Sigmoid colon (tissue), 7 donors: ENCODE data around the gene ITPR1. TPM values are rescaled to one million over a fixed set of nuclear protein-coding genes. Genes with fewer than 3 reads are reported as not detected.
A peak's percentile ranks its signal among the peaks of the same experiment; 100 is the strongest.

Source experiments
- DNase-seq: peaks from one replicate; pipeline ENCODE4 v3.0.0-alpha.2; 2019
- H3K27ac ChIP-seq, 4 donors: fragments of 200-600 bp; sonication (generic); one replicate each; pipeline ENCODE4 v1.5.1; 2016 to 2019; ENCODE audit warnings: mild to moderate bottlenecking in 1 of 4
- H3K27me3 ChIP-seq, 3 donors: fragments of 200-600 bp; sonication (generic); one replicate each; pipeline ENCODE4 v1.5.1; 2019; ENCODE audit warnings: mild to moderate bottlenecking in 1 of 3
- H3K36me3 ChIP-seq, 4 donors: fragments of 200-600 bp; sonication (generic); one replicate each; pipeline ENCODE4 v1.5.1; 2016 to 2019
- H3K4me1 ChIP-seq, 4 donors: fragments of 200-600 bp; sonication (generic); one replicate each; pipeline ENCODE4 v1.5.1; 2017 to 2019
- H3K4me3 ChIP-seq, 4 donors: fragments of 200-600 bp; sonication (generic); one replicate each; pipeline ENCODE4 v1.5.1; 2017 to 2019; ENCODE audit warnings: mild to moderate bottlenecking in 2 of 4, moderate library complexity in 1 of 4
- H3K9me3 ChIP-seq, 4 donors: fragments of 200-600 bp in 3 of 4; sonication (generic) in 3 of 4; one replicate each; pipeline versions ENCODE4 v1.5.1 to v1.6.1; 2013 to 2019
- EP300 ChIP-seq, 4 donors: sonication (generic); formaldehyde crosslinking; IDR thresholded peaks; one replicate each; pipeline ENCODE4 v1.6.1; 2017; ENCODE audit warnings: antibody characterized with exemption in 4 of 4
- POLR2A ChIP-seq, 2 donors: fragments of 450-650 bp; IDR thresholded peaks; one replicate each; pipeline ENCODE4 v1.6.1; 2016; ENCODE audit warnings: antibody characterized with exemption in 2 of 2, mild to moderate bottlenecking in 2 of 2, moderate library complexity in 2 of 2
- POLR2AphosphoS5 ChIP-seq, 4 donors: sonication (generic); formaldehyde crosslinking; IDR thresholded peaks; one replicate each; pipeline ENCODE4 v1.6.1; 2017; ENCODE audit warnings: antibody characterized with exemption in 4 of 4
- WGBS, 2 donors: extraction: QIAGEN DNeasy Blood & Tissue Kit; methylation state at CpG; one replicate each; pipeline ENCODE4 v1.1.7; 2013; 5-methylcytosine and 5-hydroxymethylcytosine counted together
- intact Hi-C: fragments of 100-400 bp; cut with DNase I; formaldehyde crosslinking; loops from one replicate; pipeline ENCODE4 v1.15.1; 2023
- polyA plus RNA-seq, 3 donors: library from polyadenylated mRNA; stranded (reverse); fragments of 200-250 nt; gene quantifications; one replicate each; pipeline ENCODE4 v1.2.3, GENCODE V29; 2013
- total RNA-seq, 4 donors: library from RNA; depleted of rRNA; stranded (reverse); fragments of >200 nt; gene quantifications; one replicate each; pipeline ENCODE4 v1.1.0, GENCODE V29; 2016
- TF ChIP-seq, protein P1 (sequence below), 4 experiments: fragments of 450-650 bp in 3 of 4; fragments of 200-600 bp in 1 of 4; IDR thresholded peaks; one replicate each; pipeline ENCODE4 v1.5.1; 2016 to 2019; ENCODE audit warnings: antibody characterized with exemption in 4 of 4, mild to moderate bottlenecking in 3 of 4, moderate library complexity in 2 of 4
- donor health status: healthy with polysubstance abuse.
- donor health status: Bipolar disorder and iron deficiency.
- donor health status: healthy.

Gene ITPR1
- total and polyA plus RNA-seq, 7 donors: 1.4 to 206 (median 111) TPM

- H3K4me1 ChIP-seq: peaks cover 0 to 32% (median 20%) of the 10 kb centered on the region in 4 donors
- no peak for TF ChIP-seq POLR2A (IDR thresholded peaks at IDR 0.05)
- TF ChIP-seq EP300 (IDR thresholded peaks at IDR 0.05): no peak
- TF ChIP-seq, protein P1, sequence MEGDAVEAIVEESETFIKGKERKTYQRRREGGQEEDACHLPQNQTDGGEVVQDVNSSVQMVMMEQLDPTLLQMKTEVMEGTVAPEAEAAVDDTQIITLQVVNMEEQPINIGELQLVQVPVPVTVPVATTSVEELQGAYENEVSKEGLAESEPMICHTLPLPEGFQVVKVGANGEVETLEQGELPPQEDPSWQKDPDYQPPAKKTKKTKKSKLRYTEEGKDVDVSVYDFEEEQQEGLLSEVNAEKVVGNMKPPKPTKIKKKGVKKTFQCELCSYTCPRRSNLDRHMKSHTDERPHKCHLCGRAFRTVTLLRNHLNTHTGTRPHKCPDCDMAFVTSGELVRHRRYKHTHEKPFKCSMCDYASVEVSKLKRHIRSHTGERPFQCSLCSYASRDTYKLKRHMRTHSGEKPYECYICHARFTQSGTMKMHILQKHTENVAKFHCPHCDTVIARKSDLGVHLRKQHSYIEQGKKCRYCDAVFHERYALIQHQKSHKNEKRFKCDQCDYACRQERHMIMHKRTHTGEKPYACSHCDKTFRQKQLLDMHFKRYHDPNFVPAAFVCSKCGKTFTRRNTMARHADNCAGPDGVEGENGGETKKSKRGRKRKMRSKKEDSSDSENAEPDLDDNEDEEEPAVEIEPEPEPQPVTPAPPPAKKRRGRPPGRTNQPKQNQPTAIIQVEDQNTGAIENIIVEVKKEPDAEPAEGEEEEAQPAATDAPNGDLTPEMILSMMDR (IDR thresholded peaks at IDR 0.05): no peak
- no peak for TF ChIP-seq POLR2AphosphoS5 (IDR thresholded peaks at IDR 0.05)
- intact Hi-C loops: loop anchor here (10.0 kb wide), 1 partner anchor 488 kb away; no protein-coding TSS in a partner anchor
- peaks cover 0 to 36% (median 0%) of the 10 kb centered on the region in 4 donors for H3K36me3 ChIP-seq
- no peak for DNase-seq
- no peaks in the 10 kb centered on the region for H3K9me3 ChIP-seq
- WGBS, 2 donors: 70 to 75% methylated on average over 5 of the region's 5 CpGs
- no peak overlapping the region for H3K27ac ChIP-seq
- no peak overlapping the region for H3K4me3 ChIP-seq
- no peaks in the 10 kb centered on the region for H3K27me3 ChIP-seq
Measured at GRCh38 chr3:4497005-4497692, 4.0 kb downstream of the ITPR1 start.

GRCh38 chr3:4497843-4498324 lies 4.7 kb downstream of the ITPR1 start:
- Histone ChIP-seq H3K4me1 (peaks cover 0 to 31% (median 19%) of the 10 kb centered on the region in 4 donors), H3K36me3 (peaks cover 0 to 39% (median 0%) of the 10 kb centered on the region in 4 donors), H3K27me3 (no peaks in the 10 kb centered on the region), H3K27ac (no peak overlapping the region), H3K4me3 (no peak overlapping the region), H3K9me3 (no peaks in the 10 kb centered on the region)
- TF ChIP-seq POLR2A (IDR thresholded peaks at IDR 0.05): no peak
- no peak for TF ChIP-seq EP300 (IDR thresholded peaks at IDR 0.05)
- no peak for TF ChIP-seq POLR2AphosphoS5 (IDR thresholded peaks at IDR 0.05)
- TF ChIP-seq, protein P1 (IDR thresholded peaks at IDR 0.05): no peak
- intact Hi-C loops: loop anchor here (10.0 kb wide), 1 partner anchor 487 kb away; no protein-coding TSS in a partner anchor
- no peak for DNase-seq
- 73 to 81% methylated on average over 1 of the region's 1 CpG for WGBS, 2 donors

GRCh38 chr3:4498446-4498845 lies 5.3 kb downstream of the ITPR1 start:
- no peak overlapping the region for H3K4me3 ChIP-seq
- H3K27me3 ChIP-seq: no peaks in the 10 kb centered on the region
- H3K9me3 ChIP-seq: no peaks in the 10 kb centered on the region
- TF ChIP-seq POLR2A (IDR thresholded peaks at IDR 0.05): no peak
- TF ChIP-seq, protein P1 (IDR thresholded peaks at IDR 0.05): no peak
- TF ChIP-seq POLR2AphosphoS5 (IDR thresholded peaks at IDR 0.05): no peak
- H3K36me3 ChIP-seq: peaks cover 0 to 39% (median 0%) of the 10 kb centered on the region in 4 donors
- WGBS, 2 donors: 82 to 90% methylated on average over 5 of the region's 5 CpGs
- DNase-seq: no peak
- no peak overlapping the region for H3K27ac ChIP-seq
- intact Hi-C loops: loop anchor here (10.0 kb wide), 1 partner anchor 486 kb away; no protein-coding TSS in a partner anchor
- peaks cover 0 to 31% (median 20%) of the 10 kb centered on the region in 4 donors for H3K4me1 ChIP-seq

GRCh38 chr3:4501437-4501836 lies 8.3 kb downstream of the ITPR1 start:
- H3K4me3 ChIP-seq: no peak overlapping the region
- DNase-seq: no peak
- peaks cover 0 to 39% (median 0%) of the 10 kb centered on the region in 4 donors for H3K36me3 ChIP-seq
- H3K9me3 ChIP-seq: no peaks in the 10 kb centered on the region
- H3K4me1 ChIP-seq: peaks cover 0 to 38% (median 31%) of the 10 kb centered on the region in 4 donors
- peak overlapping the region in 1 of 4 donors; percentile 30 for H3K27ac ChIP-seq
- H3K27me3 ChIP-seq: no peaks in the 10 kb centered on the region
- no peak for TF ChIP-seq EP300 (IDR thresholded peaks at IDR 0.05)
- no peak for TF ChIP-seq POLR2A (IDR thresholded peaks at IDR 0.05)
- TF ChIP-seq, protein P1 (IDR thresholded peaks at IDR 0.05): no peak
- intact Hi-C loops: no loop called here
- 29 to 74% methylated on average over 3 of the region's 3 CpGs for WGBS, 2 donors
